Measurements from ENCODE around the gene EXOC3L4. TPM values are rescaled to one million over a fixed set of nuclear protein-coding genes. Genes with fewer than 3 reads are reported as not detected.
"Not testable (repeated sequence)": the region's sequence is repeated elsewhere in the genome, so short reads cannot be mapped to it uniquely, and the experiment has no call there.

Gene EXOC3L4
- polyA plus RNA-seq, 3 donors = 2.3 to 8.3 (median 6.1) TPM

GRCh38 chr14:103149351-103150237, 55.1 kb downstream of the EXOC3L4 start:
- no peak for DNase-seq

DNA sequence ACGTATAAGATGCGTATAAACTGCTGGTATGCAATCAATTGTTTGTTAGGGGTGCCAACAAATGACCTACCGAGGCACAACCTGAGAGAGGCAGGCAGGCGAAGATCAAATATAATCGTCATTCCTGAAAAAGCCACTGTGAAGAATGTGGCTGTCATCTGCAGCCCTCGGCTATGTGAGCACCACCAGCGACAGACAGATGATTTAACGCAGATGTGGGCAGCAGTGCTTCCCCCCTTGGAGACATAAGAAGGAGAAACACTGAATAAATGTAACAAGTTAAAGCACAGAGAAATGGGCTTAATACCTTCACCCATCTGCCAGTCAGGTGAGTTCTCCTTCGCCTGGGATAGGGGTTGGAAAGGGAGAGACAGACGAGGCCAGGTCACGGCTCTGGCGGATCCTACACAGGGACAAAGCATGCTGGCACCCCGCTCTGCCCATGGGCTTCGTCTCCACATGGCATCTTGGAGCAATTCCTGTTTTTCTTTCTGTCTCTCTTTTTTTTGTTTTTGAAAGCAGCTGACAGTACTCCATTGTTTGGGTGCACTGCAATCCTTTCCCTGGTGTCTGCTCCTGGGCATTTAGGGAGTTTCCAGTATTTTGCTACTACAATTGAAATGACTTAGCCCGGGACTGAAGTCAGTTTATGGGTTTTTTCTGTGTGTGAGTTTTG, 56.9 kb downstream of the EXOC3L4 start:
- DNase-seq = no peak

DNA sequence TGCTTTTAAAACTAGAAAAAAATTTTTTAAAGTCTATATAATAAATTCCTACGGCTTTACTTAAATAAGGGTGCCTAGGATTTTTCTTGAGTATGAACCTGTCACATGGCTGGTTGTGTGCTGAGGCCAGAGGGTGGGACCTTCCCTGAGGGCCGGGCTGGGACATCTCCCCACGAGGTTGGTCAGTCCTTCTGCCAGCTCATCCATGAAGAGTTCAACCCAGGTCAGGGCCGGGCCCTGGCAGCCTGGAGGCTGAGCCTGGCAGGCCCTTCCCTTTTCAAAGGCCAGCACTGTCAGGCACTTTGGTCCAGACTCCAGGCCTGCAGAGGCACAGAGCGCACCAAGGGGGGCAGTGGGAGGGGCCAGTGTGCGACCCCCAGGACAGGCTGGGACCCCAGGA, 60.5 kb downstream of the EXOC3L4 start:
- no peak for DNase-seq

GRCh38 chr14:103155416-103155815, 60.9 kb downstream of the EXOC3L4 start:
- not testable (repeated sequence) for DNase-seq

DNA sequence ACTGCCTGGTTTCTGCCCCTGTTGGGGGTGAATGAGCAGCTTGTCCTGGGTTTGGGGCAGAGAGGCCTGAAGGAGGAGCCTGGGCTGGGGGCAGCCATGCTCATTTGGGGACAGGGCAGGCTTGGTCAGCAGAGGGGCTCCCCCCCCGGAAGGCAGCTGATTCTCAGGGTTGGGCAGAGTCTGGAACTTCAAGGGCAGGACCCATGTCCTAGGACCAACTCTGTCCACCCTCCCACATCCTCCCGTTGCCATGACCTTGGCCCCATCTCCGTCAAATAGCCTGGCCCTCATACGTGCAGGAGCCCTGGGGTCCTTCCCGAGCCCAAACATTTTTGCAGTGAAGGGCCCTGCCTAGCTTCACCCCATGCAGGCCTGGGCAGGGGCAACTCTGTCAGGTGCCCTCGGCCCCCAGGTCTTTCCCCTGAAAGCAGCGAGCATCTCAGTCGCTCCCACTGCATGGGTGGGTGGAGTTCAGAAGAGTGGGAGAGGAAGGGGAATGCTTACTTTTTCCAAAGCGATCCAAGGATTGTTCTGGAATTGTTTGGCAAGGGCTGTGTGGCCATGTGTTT, 61.4 kb downstream of the EXOC3L4 start:
- DNase-seq = no peak

- no peak for DNase-seq
Observed at GRCh38 chr14:103156651-103157378, 62.3 kb downstream of the EXOC3L4 start.

- no peak for DNase-seq
Observed at GRCh38 chr14:103157969-103158368, 63.4 kb downstream of the EXOC3L4 start.

DNA sequence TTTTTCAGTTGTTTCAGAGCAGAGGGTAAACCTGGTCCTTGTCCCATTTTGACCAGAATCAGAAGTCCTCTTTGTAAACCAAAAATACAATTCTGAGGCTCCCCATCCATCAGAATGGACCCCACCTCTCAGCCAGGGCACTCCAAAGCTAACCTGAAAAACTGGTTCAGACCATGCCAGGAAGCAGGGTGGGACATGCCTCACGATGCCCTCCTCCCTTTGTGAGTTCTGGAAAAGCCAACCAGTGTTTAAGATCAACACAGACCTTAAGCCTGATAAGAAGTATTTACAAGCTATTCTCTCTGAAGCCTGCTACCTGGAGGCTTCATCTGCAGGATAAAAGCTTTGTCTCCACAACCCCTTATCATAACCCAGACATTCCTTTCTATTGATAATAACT, 64.2 kb downstream of the EXOC3L4 start:
- no peak for DNase-seq

Other genes starting within 250 kb of the EXOC3L4 start
- 10 to 100 TPM; 43.3 to 50.0 (median 47.3) TPM for gene AMN, start 172.1 kb upstream of the EXOC3L4 start, polyA plus RNA-seq (ENCODE audit: insufficient read length in 3 of 3)
- 10 to 100 TPM; 78.6 to 93.7 (median 90.9) TPM for gene CDC42BPB, start 37.2 kb upstream of the EXOC3L4 start, polyA plus RNA-seq (ENCODE audit: insufficient read length in 3 of 3)
- gene LBHD2, start 10.5 kb upstream of the EXOC3L4 start, polyA plus RNA-seq (ENCODE audit: insufficient read length in 3 of 3) = not detected
- 10 to 100 TPM; 29.9 to 42.4 (median 34.5) TPM for gene TNFAIP2, start 28.7 kb downstream of the EXOC3L4 start, polyA plus RNA-seq (ENCODE audit: insufficient read length in 3 of 3)
- 100 to 1,000 TPM; 226 to 257 (median 257) TPM for gene EIF5, start 239.5 kb downstream of the EXOC3L4 start, polyA plus RNA-seq (ENCODE audit: insufficient read length in 3 of 3)